ENCODE data around the gene DNAJC13.

The DNAJC13 gene

DNA sequence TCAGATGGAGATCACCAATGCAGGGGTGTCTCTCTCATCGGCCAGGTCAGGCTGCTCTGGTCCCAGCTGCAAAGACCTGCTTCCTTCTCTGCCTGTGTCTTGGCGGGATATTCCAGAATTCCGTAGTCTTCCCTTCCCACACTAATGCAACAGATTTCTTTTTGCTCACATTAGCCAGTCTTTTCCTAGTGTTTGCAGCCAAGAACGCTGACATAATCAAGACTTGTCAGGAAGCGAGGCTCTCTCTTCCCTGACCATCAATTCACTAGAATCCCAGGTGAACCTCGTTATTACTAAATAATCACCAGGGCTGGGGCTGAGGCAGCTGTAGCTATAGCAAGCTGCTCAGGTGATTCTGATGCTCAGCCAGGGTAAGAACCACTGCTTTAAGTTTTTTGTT lies 136.5 kb downstream of the DNAJC13 start:
- TF ChIP-seq, protein P1, sequence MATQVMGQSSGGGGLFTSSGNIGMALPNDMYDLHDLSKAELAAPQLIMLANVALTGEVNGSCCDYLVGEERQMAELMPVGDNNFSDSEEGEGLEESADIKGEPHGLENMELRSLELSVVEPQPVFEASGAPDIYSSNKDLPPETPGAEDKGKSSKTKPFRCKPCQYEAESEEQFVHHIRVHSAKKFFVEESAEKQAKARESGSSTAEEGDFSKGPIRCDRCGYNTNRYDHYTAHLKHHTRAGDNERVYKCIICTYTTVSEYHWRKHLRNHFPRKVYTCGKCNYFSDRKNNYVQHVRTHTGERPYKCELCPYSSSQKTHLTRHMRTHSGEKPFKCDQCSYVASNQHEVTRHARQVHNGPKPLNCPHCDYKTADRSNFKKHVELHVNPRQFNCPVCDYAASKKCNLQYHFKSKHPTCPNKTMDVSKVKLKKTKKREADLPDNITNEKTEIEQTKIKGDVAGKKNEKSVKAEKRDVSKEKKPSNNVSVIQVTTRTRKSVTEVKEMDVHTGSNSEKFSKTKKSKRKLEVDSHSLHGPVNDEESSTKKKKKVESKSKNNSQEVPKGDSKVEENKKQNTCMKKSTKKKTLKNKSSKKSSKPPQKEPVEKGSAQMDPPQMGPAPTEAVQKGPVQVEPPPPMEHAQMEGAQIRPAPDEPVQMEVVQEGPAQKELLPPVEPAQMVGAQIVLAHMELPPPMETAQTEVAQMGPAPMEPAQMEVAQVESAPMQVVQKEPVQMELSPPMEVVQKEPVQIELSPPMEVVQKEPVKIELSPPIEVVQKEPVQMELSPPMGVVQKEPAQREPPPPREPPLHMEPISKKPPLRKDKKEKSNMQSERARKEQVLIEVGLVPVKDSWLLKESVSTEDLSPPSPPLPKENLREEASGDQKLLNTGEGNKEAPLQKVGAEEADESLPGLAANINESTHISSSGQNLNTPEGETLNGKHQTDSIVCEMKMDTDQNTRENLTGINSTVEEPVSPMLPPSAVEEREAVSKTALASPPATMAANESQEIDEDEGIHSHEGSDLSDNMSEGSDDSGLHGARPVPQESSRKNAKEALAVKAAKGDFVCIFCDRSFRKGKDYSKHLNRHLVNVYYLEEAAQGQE (IDR thresholded peaks at IDR 0.05; ENCODE audit: insufficient read depth in 1 of 2, low read depth in 2 of 2, low read length in 2 of 2), result no peak
- TF ChIP-seq TAF1 (IDR thresholded peaks at IDR 0.05; ENCODE audit: borderline replicate concordance, insufficient read depth, low read length) (no peak), FOXP2 (optimal IDR thresholded peaks at IDR 0.05; ENCODE audit: borderline replicate concordance, extremely low read depth, extremely low read length, insufficient read depth) (no peak), SIN3A (IDR thresholded peaks at IDR 0.05; ENCODE audit: borderline replicate concordance, insufficient read depth, low read length) (no peak), POLR2AphosphoS5 (IDR thresholded peaks at IDR 0.05; ENCODE audit: low read depth, low read length) (no peak)

GRCh38 chr3:132554437-132554836 lies 137.1 kb downstream of the DNAJC13 start:
- TF ChIP-seq SIN3A (IDR thresholded peaks at IDR 0.05; ENCODE audit: borderline replicate concordance, insufficient read depth, low read length) (no peak), POLR2AphosphoS5 (IDR thresholded peaks at IDR 0.05; ENCODE audit: low read depth, low read length) (no peak), FOXP2 (optimal IDR thresholded peaks at IDR 0.05; ENCODE audit: borderline replicate concordance, extremely low read depth, extremely low read length, insufficient read depth) (no peak), TAF1 (IDR thresholded peaks at IDR 0.05; ENCODE audit: borderline replicate concordance, insufficient read depth, low read length) (no peak)
- TF ChIP-seq, protein P1 (IDR thresholded peaks at IDR 0.05; ENCODE audit: insufficient read depth in 1 of 2, low read depth in 2 of 2, low read length in 2 of 2), result no peak

DNA sequence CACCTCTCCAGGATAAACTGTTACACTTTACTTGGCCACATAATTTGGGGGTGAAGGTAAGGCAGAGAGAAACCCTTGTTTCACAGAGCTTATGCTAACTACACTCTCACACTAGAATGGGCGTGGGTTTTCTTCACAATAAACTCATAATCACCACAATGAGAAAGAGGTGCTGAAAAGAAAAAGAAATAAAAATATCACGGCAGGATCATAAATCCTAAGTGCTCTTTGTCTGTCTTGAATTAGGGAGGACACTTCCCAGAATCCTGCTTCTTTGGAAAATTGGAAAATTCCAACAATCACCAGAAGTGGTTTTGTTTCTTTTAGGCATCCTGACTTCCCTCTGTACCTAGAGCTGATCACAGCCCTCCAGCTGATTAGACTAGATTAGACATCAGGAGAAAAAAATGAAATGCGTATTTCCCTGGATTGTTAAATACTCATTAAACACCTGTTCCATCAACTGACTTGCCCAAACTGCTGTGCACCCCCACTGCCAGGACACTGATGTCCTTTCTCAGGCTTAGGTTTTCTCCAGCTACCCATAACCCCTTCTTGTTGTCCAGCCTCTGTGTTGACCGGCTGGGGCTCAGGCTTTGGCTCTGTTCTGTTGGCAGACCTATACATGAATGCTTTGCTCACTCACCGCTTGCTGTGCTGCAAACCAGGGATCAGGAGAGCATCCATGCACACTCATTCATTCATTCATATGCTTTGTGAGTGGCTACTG lies 138.2 kb downstream of the DNAJC13 start:
- TF ChIP-seq, protein P1 (IDR thresholded peaks at IDR 0.05; ENCODE audit: insufficient read depth in 1 of 2, low read depth in 2 of 2, low read length in 2 of 2), result no peak
- TF ChIP-seq POLR2AphosphoS5 (IDR thresholded peaks at IDR 0.05; ENCODE audit: low read depth, low read length) (no peak), SIN3A (IDR thresholded peaks at IDR 0.05; ENCODE audit: borderline replicate concordance, insufficient read depth, low read length) (no peak), FOXP2 (optimal IDR thresholded peaks at IDR 0.05; ENCODE audit: borderline replicate concordance, extremely low read depth, extremely low read length, insufficient read depth) (no peak), TAF1 (IDR thresholded peaks at IDR 0.05; ENCODE audit: borderline replicate concordance, insufficient read depth, low read length) (no peak)

GRCh38 chr3:132556508-132557159 lies 139.3 kb downstream of the DNAJC13 start:
- TF ChIP-seq FOXP2 (optimal IDR thresholded peaks at IDR 0.05; ENCODE audit: borderline replicate concordance, extremely low read depth, extremely low read length, insufficient read depth) (no peak), POLR2AphosphoS5 (IDR thresholded peaks at IDR 0.05; ENCODE audit: low read depth, low read length) (no peak), TAF1 (IDR thresholded peaks at IDR 0.05; ENCODE audit: borderline replicate concordance, insufficient read depth, low read length) (no peak), SIN3A (IDR thresholded peaks at IDR 0.05; ENCODE audit: borderline replicate concordance, insufficient read depth, low read length) (no peak)
- TF ChIP-seq, protein P1 (IDR thresholded peaks at IDR 0.05; ENCODE audit: insufficient read depth in 1 of 2, low read depth in 2 of 2, low read length in 2 of 2), result no peak

Measured in PFSK-1 (cell line).